Measurements from ENCODE around the gene GMDS.

The GMDS gene

DNA sequence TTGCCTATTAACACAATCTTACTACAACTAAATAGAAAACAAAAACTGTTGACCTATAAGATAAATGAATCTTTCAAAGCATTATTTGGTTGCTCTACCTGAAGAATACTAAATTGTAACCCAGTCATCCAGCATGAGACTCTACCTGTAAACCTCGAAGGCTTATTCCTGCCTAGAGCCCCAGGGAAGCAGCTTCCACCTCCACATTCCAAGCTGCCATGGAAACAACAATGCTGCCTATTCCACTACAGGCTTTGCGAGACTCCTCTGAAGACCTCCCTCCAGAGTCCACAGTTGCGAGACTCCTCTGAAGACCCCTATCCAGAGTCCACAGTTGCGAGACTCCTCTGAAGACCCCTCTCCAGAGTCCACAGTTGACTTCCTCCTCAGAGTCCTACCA lies 15.7 kb downstream of the GMDS start:
- no peaks in the 10 kb centered on the region for H3K9me3 Mint-ChIP-seq
- no peak for ATAC-seq (replicated peaks)
- no peaks in the 10 kb centered on the region for H3K27me3 Mint-ChIP-seq
- H3K36me3 Mint-ChIP-seq (ENCODE audit: insufficient read depth) = no peaks in the 10 kb centered on the region
- H3K4me1 Mint-ChIP-seq (ENCODE audit: low read depth in 2 of 2) = peaks cover 0 to 2% of the 10 kb centered on the region in 2 donors
- DNase-seq = no peak
- H3K4me3 Mint-ChIP-seq = no peak overlapping the region
- no peak overlapping the region for H3K27ac Mint-ChIP-seq

DNA sequence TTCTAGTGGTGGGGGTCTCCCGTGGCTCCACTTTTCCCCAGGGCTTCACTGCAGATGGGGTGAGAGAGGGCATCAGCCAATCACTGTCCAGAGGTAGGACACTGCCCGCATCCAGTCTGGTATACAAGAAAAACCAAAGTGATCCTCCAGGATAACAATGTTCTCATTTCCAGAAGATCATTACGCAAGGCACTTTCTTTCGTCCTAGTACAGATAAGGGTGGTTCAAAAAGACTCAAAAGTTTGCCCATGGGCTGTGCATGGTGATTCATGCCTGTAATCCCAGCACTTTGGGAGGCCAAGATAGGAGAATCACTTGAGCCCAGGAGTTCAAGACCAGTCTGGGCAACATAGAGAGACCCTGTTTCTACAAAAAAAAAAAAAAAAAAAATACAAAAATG lies 16.4 kb downstream of the GMDS start:
- Mint-ChIP-seq H3K27ac (no peak overlapping the region), H3K9me3 (no peaks in the 10 kb centered on the region), H3K36me3 (ENCODE audit: insufficient read depth) (no peaks in the 10 kb centered on the region), H3K27me3 (no peaks in the 10 kb centered on the region), H3K4me1 (ENCODE audit: low read depth in 2 of 2) (peaks cover 0 to 2% of the 10 kb centered on the region in 2 donors), H3K4me3 (no peak overlapping the region)
- ATAC-seq (replicated peaks) (no peak), DNase-seq (no peak)

DNA sequence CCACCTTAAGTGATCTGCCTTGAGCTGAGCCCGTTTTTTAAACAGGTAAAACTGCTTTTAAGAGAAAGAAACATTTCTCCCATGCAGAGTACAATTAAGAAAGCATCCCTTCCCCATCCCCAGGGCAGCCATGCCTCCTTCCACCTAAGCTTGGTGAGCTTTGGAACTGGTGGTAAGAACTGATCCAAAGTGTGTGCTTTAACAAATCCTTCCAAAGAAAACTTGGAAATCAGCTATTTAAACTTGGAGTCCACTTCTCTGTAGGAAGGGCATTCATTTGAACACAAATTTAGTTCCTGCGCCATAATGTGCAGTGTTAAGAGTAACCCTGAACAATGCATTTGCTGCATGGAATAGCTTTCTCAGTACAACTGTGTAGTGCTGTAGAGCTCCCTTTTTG lies 17.0 kb downstream of the GMDS start:
- Mint-ChIP-seq H3K36me3 (ENCODE audit: insufficient read depth) (no peaks in the 10 kb centered on the region), H3K4me3 (no peak overlapping the region), H3K4me1 (ENCODE audit: low read depth in 2 of 2) (peaks cover 0 to 2% of the 10 kb centered on the region in 2 donors), H3K27me3 (no peaks in the 10 kb centered on the region), H3K27ac (no peak overlapping the region), H3K9me3 (no peaks in the 10 kb centered on the region)
- DNase-seq (no peak), ATAC-seq (replicated peaks) (no peak)

DNA sequence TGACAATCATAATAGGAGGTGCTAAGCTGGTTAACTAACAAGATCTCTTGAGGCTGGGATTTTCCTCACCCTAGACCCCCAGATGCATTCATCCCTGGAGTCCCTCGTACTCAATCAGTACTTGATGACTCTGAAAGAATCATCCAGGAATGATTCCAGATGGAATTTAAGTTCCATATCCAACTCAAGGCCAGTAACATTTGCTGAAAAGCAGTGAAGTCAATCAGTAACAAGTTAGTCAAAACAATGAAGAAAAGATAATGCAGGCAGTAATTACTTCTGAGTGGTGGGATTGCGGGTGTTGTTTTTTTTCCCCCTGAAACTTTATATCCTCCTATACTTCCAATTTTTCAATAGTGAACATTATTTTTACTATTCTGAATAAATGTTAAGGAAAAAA lies 18.6 kb downstream of the GMDS start:
- ATAC-seq (replicated peaks) = no peak

DNA sequence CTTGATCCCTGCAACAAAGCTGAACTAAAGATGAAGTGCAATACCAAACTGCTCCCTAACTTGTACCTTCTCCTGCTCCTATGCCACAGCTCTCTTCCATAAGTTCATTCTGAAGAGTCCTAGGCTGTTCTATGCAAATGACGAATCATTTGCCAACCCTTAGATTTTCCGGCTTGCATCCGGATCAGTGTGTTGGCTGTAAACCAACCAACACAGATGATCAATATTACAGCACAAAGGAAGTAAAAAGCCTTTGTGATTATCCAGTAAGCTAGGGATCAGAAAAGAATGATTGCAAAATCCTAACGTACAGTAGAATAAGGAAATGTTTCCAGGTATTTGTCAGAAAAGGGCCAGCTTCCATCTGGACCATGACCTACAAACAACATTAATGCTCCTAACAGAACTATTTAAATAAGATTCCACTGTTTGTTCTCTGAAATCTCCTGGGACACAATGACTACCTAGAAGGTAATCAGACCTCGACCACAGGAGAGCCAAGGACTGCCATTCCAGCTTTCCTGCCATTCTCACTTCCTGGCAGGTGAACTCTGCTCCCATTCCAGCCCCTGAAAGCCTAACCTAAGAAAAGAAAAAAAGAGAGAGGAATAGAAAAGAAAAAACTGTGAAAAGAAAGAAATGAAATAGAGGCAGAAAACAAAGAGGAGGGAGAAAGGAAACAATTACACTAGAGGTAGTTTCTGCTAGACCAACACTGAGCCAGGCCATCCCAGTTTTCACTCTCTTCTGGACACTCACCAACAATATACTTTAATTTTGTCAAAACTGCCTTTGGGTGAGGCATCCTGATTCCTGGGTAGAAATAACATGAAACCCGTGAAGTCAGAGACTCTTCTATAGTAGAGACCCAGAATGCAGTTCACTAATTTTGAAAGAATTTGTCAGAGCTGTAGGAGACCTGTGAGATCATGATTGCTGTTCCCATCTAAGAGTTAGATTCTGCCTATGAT lies 19.7 kb downstream of the GMDS start:
- no peak for ATAC-seq (replicated peaks)
- Mint-ChIP-seq H3K27ac (no peak overlapping the region), H3K27me3 (no peaks in the 10 kb centered on the region), H3K36me3 (ENCODE audit: insufficient read depth) (no peaks in the 10 kb centered on the region), H3K9me3 (no peaks in the 10 kb centered on the region), H3K4me1 (ENCODE audit: low read depth in 2 of 2) (peaks cover 13 to 14% of the 10 kb centered on the region in 2 donors), H3K4me3 (no peak overlapping the region)
- no peak for DNase-seq

More for the DNA sequence above, 18.6 kb downstream of the GMDS start:
- Mint-ChIP-seq H3K27ac (no peak overlapping the region), H3K27me3 (no peaks in the 10 kb centered on the region), H3K4me3 (no peak overlapping the region), H3K36me3 (ENCODE audit: insufficient read depth) (no peaks in the 10 kb centered on the region), H3K9me3 (no peaks in the 10 kb centered on the region), H3K4me1 (ENCODE audit: low read depth in 2 of 2) (peaks cover 9 to 12% of the 10 kb centered on the region in 2 donors)
- DNase-seq = no peak

DNA sequence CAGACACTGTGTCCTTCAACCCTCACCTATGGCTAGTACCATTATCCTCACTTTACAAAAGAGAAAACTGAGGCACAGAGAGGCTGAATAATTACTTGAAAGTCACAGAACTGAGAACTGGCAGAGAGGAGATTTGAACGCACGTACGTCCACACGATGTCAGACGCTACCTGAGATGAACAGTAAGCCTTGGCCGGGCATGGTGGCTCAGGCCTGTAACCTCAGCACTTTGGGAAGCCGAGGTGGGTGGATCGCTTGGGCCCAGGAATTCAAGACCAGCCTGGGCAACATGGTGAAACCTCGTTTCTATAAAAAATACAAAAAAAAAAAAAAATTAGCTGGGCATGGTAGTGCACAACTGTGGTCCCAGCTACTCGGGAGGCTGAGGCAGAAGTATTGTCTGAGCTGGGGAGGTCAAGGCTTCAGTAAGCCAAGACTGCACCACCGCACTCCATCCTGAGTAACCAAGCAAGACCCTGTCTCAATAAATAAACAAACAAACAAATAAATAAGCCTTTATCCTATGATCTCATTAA lies 20.5 kb downstream of the GMDS start:
- H3K36me3 Mint-ChIP-seq (ENCODE audit: insufficient read depth) = no peaks in the 10 kb centered on the region
- H3K4me1 Mint-ChIP-seq (ENCODE audit: low read depth in 2 of 2) = peaks cover 13 to 14% of the 10 kb centered on the region in 2 donors

DNA sequence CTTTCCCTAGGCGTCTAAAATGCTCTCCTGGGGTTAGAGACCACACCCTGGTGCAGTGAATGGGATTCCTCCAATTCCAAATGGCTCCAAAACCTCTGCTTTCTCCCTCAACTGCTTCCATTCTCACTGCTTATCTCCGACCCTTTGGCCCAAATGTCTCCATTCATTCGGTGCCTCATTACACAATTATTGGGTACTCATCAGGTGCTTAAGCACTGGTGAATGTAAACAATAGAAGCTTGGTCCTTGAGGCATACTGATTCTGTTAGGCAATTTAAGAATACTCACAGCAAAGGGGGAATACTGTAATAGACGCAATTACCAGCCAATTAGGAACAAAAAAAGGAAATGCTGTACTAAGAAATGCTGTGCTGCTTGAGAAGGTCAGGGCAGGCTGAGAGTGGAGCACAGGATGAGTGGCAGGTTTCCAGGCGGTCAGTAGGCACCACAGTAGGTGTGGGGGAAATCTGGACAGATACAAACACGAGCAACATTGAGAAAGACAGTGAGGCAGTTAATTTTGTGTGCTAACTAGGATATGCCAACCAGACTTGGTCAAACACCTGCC lies 23.0 kb downstream of the GMDS start:
- no peaks in the 10 kb centered on the region for H3K27me3 Mint-ChIP-seq
- peaks cover 14 to 16% of the 10 kb centered on the region in 2 donors for H3K4me1 Mint-ChIP-seq (ENCODE audit: low read depth in 2 of 2)
- H3K4me3 Mint-ChIP-seq = peak overlapping the region; percentile 74 to 86
- DNase-seq (no peak), ATAC-seq (replicated peaks) (peak; percentile 12)
- H3K36me3 Mint-ChIP-seq (ENCODE audit: insufficient read depth) = no peaks in the 10 kb centered on the region
- H3K27ac Mint-ChIP-seq = peak overlapping the region; percentile 87 to 97
- H3K9me3 Mint-ChIP-seq = no peaks in the 10 kb centered on the region

More for the DNA sequence above, 20.5 kb downstream of the GMDS start:
- DNase-seq = no peak
- no peaks in the 10 kb centered on the region for H3K27me3 Mint-ChIP-seq
- H3K4me3 Mint-ChIP-seq = no peak overlapping the region
- ATAC-seq (replicated peaks) = no peak
- no peak overlapping the region for H3K27ac Mint-ChIP-seq
- no peaks in the 10 kb centered on the region for H3K9me3 Mint-ChIP-seq

DNA sequence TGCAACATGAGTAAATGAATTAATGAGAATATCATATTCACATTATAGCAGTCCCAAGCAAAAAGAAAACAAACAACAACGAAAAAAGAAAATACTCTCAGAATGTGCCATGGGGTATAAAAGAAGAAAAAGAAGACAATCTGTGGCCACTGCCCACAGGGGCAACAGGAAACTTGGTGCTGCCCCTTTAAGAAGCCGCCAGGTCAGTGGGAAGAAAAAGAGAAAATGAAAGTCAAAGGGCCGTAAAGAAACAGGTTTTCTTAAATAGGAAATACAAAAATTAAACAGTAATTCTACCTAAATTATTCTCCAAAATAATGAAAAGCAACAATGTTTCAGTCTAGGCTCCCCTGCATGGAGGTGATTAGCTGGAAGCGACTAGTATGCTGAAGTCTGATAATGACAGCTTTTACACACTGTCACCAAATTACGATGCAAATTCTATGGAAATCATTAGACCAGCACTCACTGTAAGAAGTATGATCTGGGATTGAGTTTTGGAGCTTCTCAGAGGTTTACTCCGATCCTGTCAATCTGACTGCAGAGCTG lies 23.6 kb downstream of the GMDS start:
- Mint-ChIP-seq H3K4me1 (ENCODE audit: low read depth in 2 of 2) (peaks cover 14 to 16% of the 10 kb centered on the region in 2 donors), H3K36me3 (ENCODE audit: insufficient read depth) (no peaks in the 10 kb centered on the region), H3K27me3 (no peaks in the 10 kb centered on the region), H3K9me3 (no peaks in the 10 kb centered on the region), H3K4me3 (peak overlapping the region; percentile 74 to 86), H3K27ac (peak overlapping the region; percentile 87 to 97)
- DNase-seq = no peak
- ATAC-seq (replicated peaks) = peak; percentile 40

DNA sequence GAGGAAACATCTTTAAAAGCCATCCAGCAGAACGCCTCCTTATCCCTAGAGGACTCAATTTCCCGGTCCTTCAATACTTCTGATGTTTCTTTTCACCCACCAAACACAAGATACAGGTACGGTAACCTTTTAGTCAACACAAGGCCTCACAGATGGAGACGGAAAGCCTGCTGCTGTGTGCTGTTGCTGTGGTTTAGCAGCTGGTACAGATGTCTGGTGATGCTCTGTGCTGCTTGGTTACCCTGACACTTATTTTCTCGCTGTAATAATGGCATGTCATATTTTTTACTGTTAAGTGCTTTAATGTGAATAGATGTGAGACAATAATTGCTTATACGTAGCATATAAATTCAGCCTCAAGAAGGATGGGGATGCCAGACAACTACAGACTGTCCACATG lies 25.3 kb downstream of the GMDS start:
- DNase-seq (no peak), ATAC-seq (replicated peaks) (no peak)
- H3K9me3 Mint-ChIP-seq = no peaks in the 10 kb centered on the region
- H3K27me3 Mint-ChIP-seq = no peaks in the 10 kb centered on the region
- no peak overlapping the region for H3K4me3 Mint-ChIP-seq
- H3K27ac Mint-ChIP-seq = no peak overlapping the region
- H3K36me3 Mint-ChIP-seq (ENCODE audit: insufficient read depth) = no peaks in the 10 kb centered on the region
- H3K4me1 Mint-ChIP-seq (ENCODE audit: low read depth in 2 of 2) = peaks cover 15 to 16% of the 10 kb centered on the region in 2 donors

DNA sequence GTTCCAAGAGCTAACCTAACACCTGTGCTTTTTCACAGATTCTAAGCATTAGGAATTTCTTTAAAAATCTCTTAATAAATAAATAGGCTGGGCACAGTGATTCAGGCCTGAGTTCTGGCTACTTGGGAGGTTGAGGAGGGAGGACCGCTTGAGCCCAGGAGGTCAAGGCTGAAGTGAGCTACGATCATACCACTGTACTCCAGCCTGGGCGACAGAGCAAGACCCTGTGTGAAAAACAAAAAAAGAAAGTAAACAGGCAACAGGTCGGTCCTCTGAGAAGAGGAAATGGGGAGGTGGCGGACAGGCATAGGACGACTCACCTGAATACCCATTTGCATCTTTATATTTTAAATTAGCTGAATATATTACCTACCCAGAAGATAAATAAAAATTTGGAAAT lies 26.5 kb downstream of the GMDS start:
- no peak overlapping the region for H3K27ac Mint-ChIP-seq
- no peak overlapping the region for H3K4me3 Mint-ChIP-seq

DNA sequence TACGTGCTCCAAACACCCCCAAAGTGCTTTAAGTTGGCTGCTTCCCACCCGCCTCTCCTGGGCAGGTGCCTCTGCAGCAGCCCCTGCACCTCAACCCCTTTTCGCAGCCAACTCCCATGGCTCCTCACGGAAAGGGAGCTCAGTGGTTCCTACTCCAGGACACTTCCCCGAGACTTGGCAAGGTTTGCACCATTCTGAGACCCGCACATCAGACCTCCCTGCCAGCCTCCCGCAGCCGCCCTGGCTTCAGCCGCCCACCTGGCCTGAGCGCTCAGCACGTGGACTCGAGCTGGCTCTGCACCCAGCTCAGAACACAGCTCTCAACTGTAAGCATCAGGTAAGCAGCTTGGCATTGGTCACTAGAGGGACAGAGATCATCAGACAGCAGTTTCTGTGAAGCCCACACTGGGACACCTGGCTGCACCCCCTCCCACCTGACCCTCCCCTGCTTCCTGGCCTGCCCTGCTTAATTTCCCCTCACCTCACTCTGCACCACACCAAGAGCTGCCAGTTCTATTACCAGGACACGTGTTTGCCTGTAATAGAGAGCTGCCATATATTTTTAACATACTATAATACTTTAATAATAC lies 28.5 kb downstream of the GMDS start:
- Mint-ChIP-seq H3K27ac (no peak overlapping the region), H3K27me3 (no peaks in the 10 kb centered on the region), H3K9me3 (no peaks in the 10 kb centered on the region), H3K36me3 (ENCODE audit: insufficient read depth) (peaks cover 2% of the 10 kb centered on the region), H3K4me1 (ENCODE audit: low read depth in 2 of 2) (peaks cover 4 to 10% of the 10 kb centered on the region in 2 donors), H3K4me3 (no peak overlapping the region)
- DNase-seq (no peak), ATAC-seq (replicated peaks) (no peak)

More for the DNA sequence above, 26.5 kb downstream of the GMDS start:
- Mint-ChIP-seq H3K4me1 (ENCODE audit: low read depth in 2 of 2) (peaks cover 16 to 19% of the 10 kb centered on the region in 2 donors), H3K9me3 (no peaks in the 10 kb centered on the region), H3K27me3 (no peaks in the 10 kb centered on the region), H3K36me3 (ENCODE audit: insufficient read depth) (peaks cover 2% of the 10 kb centered on the region)
- no peak for DNase-seq
- ATAC-seq (replicated peaks) = no peak

DNA sequence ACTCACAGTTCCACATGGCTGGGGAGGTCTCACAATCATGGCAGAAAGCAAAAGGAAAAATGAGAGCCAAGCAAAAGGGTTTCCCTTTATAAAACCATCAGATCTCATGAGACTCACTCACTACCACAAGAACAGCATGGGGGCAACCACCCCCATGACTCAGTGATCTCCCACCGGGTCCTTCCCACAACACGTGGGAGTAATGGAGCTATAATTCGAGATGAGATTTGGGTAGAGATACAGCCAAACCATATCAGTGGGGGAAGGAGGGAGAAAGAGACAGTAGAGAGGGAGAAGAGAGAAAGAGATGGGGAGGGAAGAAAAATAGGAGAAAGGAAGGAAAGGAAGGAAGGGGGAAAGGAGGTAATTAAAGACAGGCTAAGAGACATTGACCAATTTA lies 30.1 kb downstream of the GMDS start:
- ATAC-seq (replicated peaks) (no peak), DNase-seq (no peak)
- Mint-ChIP-seq H3K9me3 (no peaks in the 10 kb centered on the region), H3K27me3 (no peaks in the 10 kb centered on the region), H3K4me1 (ENCODE audit: low read depth in 2 of 2) (peaks cover 4 to 5% of the 10 kb centered on the region in 2 donors), H3K4me3 (no peak overlapping the region), H3K36me3 (ENCODE audit: insufficient read depth) (peaks cover 2% of the 10 kb centered on the region), H3K27ac (no peak overlapping the region)

DNA sequence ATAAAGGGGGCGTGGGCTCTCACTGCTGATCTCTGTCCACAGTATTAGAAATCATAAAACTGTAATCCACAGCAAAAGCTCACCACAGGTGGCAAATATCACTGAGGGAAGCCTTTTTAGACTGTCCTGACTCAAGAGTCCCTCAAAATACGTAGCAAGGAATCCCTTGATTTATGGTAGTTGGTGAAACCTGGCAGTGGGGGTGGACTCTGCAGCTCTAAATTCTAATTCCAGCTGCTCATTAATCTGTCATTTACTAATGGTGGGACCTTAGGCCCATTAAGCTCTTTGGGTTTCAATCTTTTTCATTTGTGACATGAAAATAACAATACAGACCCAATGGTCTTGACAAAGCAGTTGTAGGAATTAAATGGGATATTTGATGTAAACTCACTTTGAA lies 32.3 kb downstream of the GMDS start:
- Mint-ChIP-seq H3K36me3 (ENCODE audit: insufficient read depth) (peaks cover 2% of the 10 kb centered on the region), H3K4me1 (ENCODE audit: low read depth in 2 of 2) (peaks cover 4 to 5% of the 10 kb centered on the region in 2 donors), H3K27me3 (no peaks in the 10 kb centered on the region), H3K9me3 (no peaks in the 10 kb centered on the region), H3K27ac (no peak overlapping the region), H3K4me3 (no peak overlapping the region)
- no peak for DNase-seq
- no peak for ATAC-seq (replicated peaks)
